Measurements from ENCODE around the gene ZDHHC11.
"Not testable (repeated sequence)": the region's sequence is repeated elsewhere in the genome, so short reads cannot be mapped to it uniquely, and the experiment has no call there.

The ZDHHC11 gene

DNA sequence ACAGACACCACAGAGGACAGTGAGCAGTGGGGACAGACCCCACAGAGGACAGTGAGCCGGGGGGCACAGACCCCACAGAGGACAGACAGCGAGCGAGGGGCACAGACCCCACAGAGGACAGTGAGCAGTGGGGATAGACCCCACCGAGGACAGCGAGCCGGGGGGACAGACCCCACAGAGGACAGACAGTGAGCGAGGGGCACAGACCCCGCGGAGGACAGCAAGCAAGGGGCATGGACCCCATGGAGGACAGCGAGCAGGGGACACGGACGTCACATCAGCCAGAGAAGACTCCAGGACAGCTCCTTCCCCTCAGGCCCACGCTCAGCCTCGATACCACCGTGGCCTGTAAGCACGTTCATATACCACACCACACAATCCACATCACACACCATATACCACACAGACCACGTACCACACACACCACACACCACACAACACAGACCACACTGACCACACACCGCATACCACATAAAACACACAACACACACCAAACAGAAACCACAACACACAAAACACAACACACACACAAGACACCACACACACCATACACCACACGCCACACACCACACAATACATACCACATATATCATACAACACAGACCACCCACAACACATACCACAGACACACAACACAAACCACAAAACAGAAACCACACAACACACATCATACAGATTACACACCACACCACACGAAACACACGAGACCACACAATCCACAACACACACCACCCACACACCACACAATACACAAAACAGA lies 5.2 kb upstream of the ZDHHC11 start:
- no peak for DNase-seq (ENCODE audit: low spot score in 2 of 2)
- H3K9me3 Mint-ChIP-seq, result no peaks in the 10 kb centered on the region
- no peak overlapping the region for H3K4me3 Mint-ChIP-seq
- H3K27ac Mint-ChIP-seq, result no peak overlapping the region
- H3K4me1 Mint-ChIP-seq, result peaks cover 9% of the 10 kb centered on the region
- ATAC-seq, result peak; percentile 60
- peaks cover 11% of the 10 kb centered on the region for H3K36me3 Mint-ChIP-seq

- Mint-ChIP-seq H3K4me1 (peaks cover 9% of the 10 kb centered on the region), H3K9me3 (no peaks in the 10 kb centered on the region), H3K36me3 (peaks cover 4% of the 10 kb centered on the region), H3K27ac (no peak overlapping the region), H3K4me3 (no peak overlapping the region)
- no peak for ATAC-seq
- no peak for DNase-seq (ENCODE audit: low spot score in 2 of 2)
These were observed 4.4 kb upstream of the ZDHHC11 start for GRCh38 chr5:854966-855743.

DNA sequence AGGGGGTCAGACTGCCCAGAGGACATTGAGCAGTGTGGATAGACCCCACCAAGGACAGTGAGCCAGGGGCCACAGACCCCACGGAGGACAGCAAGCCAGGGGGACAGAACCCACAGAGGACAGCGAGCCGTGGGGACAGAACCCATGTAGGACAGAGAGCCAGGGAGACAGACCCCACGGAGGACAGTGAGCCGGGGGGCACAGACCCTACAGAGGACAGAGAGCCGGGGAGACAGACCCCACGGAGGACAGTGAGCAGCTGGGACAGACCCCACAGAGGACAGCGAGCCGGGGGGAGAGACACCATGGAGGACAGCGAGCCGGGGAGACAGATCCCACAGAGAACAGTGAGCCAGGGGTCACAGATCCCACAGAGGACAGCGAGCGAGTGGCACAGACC lies 3.4 kb upstream of the ZDHHC11 start:
- H3K4me3 Mint-ChIP-seq, result no peak overlapping the region
- no peak for ATAC-seq
- H3K27ac Mint-ChIP-seq, result no peak overlapping the region
- no peaks in the 10 kb centered on the region for H3K9me3 Mint-ChIP-seq
- DNase-seq (ENCODE audit: low spot score in 2 of 2), result no peak
- H3K36me3 Mint-ChIP-seq, result peaks cover 4% of the 10 kb centered on the region
- H3K4me1 Mint-ChIP-seq, result peaks cover 9% of the 10 kb centered on the region

GRCh38 chr5:853416-854090 lies 2.8 kb upstream of the ZDHHC11 start:
- H3K4me3 Mint-ChIP-seq; H3K4me1 Mint-ChIP-seq; H3K36me3 Mint-ChIP-seq; H3K9me3 Mint-ChIP-seq; ATAC-seq; DNase-seq (ENCODE audit: low spot score in 2 of 2); H3K27ac Mint-ChIP-seq: not testable (repeated sequence)

DNA sequence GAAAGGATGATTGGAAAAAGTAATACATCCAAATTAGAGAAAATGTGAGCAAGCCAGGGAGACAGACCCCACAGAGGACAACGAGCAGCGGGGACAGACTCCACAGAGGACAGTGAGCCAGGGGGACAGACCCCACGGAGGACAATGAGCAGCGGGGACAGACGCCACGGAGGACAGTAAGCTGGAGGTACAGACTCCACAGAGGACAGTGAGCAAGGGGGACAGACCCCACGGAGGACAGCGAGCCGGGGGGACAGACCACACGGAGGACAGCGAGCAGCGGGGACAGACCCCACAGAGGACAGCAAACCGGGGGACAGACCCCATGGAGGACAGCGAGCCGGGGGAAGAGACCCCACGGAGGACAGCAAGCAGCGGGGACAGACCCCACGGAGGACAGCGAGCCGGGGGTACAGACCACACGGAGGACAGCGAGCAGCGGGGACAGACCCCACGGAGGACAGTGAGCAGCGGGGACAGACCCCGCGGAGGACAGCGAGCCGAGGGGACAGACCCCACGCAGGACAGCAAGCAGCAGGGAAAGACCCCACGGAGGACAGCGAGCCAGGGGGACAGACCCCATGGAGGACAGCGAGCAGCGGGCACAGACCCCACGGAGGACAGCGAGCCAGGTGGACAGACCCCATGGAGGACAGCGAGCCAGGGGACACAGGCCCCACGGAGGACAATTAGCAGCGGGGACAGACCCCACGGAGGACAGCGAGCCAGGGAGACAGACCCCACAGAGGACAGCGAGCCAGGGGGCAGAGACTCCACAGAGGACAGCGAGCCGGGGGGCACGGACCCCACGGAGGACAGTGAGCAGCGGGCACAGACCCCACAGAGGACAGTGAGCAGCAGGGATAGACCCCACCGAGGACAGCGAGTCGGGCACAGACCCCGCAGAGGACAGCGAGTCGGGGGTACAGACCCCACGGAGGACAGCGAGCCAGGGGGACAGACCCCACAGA lies 1.9 kb upstream of the ZDHHC11 start:
- Mint-ChIP-seq H3K9me3 (no peaks in the 10 kb centered on the region), H3K4me3 (no peak overlapping the region), H3K27ac (no peak overlapping the region), H3K36me3 (no peaks in the 10 kb centered on the region), H3K4me1 (no peaks in the 10 kb centered on the region)
- ATAC-seq (no peak), DNase-seq (ENCODE audit: low spot score in 2 of 2) (no peak)

- H3K9me3 Mint-ChIP-seq, result no peaks in the 10 kb centered on the region
- no peak overlapping the region for H3K27ac Mint-ChIP-seq
- DNase-seq (ENCODE audit: low spot score in 2 of 2), result no peak
- H3K4me3 Mint-ChIP-seq, result no peak overlapping the region
- ATAC-seq, result no peak
- H3K36me3 Mint-ChIP-seq, result no peaks in the 10 kb centered on the region
- peaks cover 1% of the 10 kb centered on the region for H3K4me1 Mint-ChIP-seq
These were observed 1.2 kb upstream of the ZDHHC11 start for GRCh38 chr5:852018-852417.

- Mint-ChIP-seq H3K9me3 (no peaks in the 10 kb centered on the region), H3K4me3 (no peak overlapping the region), H3K27ac (no peak overlapping the region), H3K4me1 (peaks cover 6% of the 10 kb centered on the region), H3K36me3 (no peaks in the 10 kb centered on the region)
- ATAC-seq (no peak), DNase-seq (ENCODE audit: low spot score in 2 of 2) (no peak)
These were observed 767 bp upstream of the ZDHHC11 start for GRCh38 chr5:851553-851952.

DNA sequence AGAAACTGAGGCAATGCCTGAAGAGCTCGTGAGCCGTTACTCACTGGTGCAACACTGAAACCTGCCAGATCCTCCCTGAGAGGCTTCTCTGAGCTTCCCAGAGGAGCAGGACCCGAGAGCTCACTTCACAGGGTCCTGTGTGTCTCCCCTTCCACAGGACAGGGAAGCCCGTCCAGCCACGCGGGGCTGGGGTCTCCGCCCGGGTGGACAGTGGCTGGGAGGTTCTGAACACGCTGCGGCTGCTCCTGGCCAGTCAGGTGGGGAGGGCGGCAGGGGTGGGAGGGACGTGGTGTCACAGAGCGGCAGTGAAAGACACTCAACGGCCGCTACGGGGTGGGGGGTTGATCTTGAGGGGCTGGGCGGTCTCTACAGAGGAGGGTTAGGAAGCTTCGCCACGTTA lies 290 bp upstream of the ZDHHC11 start:
- ATAC-seq (no peak), DNase-seq (ENCODE audit: low spot score in 2 of 2) (no peak)
- Mint-ChIP-seq H3K9me3 (no peaks in the 10 kb centered on the region), H3K4me1 (peaks cover 9% of the 10 kb centered on the region), H3K27ac (no peak overlapping the region), H3K4me3 (no peak overlapping the region), H3K36me3 (no peaks in the 10 kb centered on the region)

DNA sequence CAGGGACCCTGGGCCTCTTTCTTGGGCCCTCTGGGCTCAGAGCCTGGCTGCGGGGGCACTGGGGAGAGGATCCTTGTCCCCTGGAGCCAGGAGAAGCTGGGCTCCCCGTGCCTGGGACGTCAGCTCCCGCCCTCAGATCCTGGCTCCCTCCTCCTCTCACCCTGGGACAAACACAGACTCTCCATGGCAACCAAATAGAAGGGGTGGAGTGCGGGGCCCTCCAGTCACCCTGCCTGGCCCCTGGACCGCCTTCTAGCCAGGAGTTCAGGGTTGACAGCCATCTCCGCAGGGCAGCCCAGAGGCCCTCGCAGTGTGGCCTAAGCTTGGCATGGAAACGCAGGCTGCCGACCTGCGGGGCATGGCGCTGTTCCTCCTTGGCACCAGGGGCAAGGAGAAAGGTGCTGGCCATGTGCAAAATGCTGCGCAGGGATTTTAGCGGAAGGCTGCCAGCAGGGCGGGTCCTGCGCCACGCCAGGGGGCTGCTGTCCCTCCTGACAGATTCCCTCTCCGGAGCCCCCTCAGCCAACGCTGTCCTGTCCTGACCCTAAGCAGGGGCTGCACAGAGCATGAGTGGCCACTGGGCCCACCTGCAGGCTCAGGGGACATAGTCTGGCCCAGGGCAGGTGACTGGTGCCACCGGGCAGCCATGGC lies 1.0 kb downstream of the ZDHHC11 start:
- no peak for DNase-seq (ENCODE audit: low spot score in 2 of 2)
- no peak for ATAC-seq
- Mint-ChIP-seq H3K4me1 (peaks cover 9% of the 10 kb centered on the region), H3K9me3 (no peaks in the 10 kb centered on the region), H3K4me3 (no peak overlapping the region), H3K36me3 (no peaks in the 10 kb centered on the region), H3K27ac (no peak overlapping the region)

DNA sequence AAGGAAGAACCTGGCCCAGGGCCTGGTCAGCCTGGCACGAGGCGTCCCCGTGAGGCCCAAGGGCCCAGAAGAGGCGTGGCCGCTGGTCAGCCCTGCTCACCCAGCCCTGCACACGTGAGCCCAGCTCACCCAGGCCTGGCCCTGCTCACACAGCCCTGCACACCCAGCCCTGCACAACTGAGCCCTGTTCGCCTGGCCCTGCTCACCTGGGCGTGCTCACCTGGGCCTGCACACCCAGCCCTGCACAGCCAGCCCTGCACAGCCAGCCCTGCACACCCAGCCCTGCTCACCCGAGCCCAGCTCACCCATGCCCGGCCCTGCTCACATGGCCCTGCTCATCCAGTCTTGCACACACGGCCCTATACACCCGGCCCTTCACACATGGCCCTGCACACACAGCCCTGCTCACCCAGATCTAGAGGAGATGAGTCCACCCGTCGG lies 2.1 kb downstream of the ZDHHC11 start:
- no peaks in the 10 kb centered on the region for H3K36me3 Mint-ChIP-seq
- H3K4me3 Mint-ChIP-seq, result no peak overlapping the region
- DNase-seq (ENCODE audit: low spot score in 2 of 2) (no peak), ATAC-seq (no peak)
- no peaks in the 10 kb centered on the region for H3K9me3 Mint-ChIP-seq
- no peak overlapping the region for H3K27ac Mint-ChIP-seq
- H3K4me1 Mint-ChIP-seq, result peaks cover 9% of the 10 kb centered on the region

DNA sequence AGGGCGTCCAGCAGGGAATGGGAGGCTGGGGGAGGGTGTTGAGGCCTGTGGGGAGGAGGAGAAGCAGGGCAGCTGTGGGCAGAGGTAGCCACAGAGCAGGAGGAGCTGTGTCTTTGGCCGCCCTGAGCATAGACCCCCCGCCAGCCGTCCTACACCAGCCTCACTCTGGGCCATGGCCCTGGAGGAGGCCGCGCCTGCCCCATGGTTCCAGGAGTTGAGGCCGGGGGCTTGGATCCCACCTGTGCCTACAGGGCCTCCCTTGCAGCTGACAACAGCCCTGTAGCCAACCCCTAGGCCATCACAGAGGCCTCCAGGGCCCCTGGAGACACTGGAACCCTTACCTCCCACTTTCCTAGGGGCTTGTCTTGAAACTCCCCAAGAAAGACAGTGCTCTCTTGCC lies 3.0 kb downstream of the ZDHHC11 start:
- not testable (repeated sequence) for H3K36me3 Mint-ChIP-seq; H3K27ac Mint-ChIP-seq; H3K4me1 Mint-ChIP-seq; H3K4me3 Mint-ChIP-seq; ATAC-seq; H3K9me3 Mint-ChIP-seq; DNase-seq (ENCODE audit: low spot score in 2 of 2)

- not testable (repeated sequence) for H3K36me3 Mint-ChIP-seq; H3K9me3 Mint-ChIP-seq; H3K4me1 Mint-ChIP-seq; ATAC-seq; DNase-seq (ENCODE audit: low spot score in 2 of 2); H3K4me3 Mint-ChIP-seq
- peak overlapping the region; percentile 15 for H3K27ac Mint-ChIP-seq
These were observed 3.6 kb downstream of the ZDHHC11 start for GRCh38 chr5:847212-847611.

- not testable (repeated sequence) for H3K9me3 Mint-ChIP-seq; H3K4me1 Mint-ChIP-seq; H3K4me3 Mint-ChIP-seq; DNase-seq (ENCODE audit: low spot score in 2 of 2); H3K36me3 Mint-ChIP-seq
- ATAC-seq, result peak; percentile 50
- H3K27ac Mint-ChIP-seq, result peak overlapping the region; percentile 15
These were observed 4.1 kb downstream of the ZDHHC11 start for GRCh38 chr5:846602-847091.
